ENCODE data around the gene PRELP.

- TF ChIP-seq CTCF (IDR thresholded peaks at IDR 0.05) (no peak), POLR2A (IDR thresholded peaks at IDR 0.05) (no peak)
Measured at GRCh38 chr1:203478986-203479385, 3.4 kb downstream of the PRELP start.

Data from lower leg skin (tissue), 3 donors.